ENCODE measurements around the gene PLEKHG4.

The PLEKHG4 gene

DNA sequence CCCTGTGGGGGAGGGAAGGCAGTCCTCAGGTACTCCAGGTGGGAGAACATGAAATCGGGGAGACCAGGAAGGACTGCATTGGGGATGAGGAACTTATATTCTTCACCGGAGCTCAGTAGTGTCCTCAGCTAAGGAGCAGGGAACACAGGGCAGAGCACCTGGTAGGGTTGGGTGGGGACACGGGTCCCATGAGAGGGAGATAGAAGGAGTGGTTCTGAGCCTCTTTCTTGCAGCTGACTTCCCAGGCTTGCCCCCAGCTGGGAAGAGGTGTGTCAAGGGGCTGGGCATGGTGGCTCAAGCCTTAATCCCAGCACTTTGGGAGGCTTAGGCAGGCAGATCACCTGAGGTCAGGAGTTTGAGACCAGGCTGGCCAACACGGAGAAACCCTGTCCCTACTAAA lies 34.1 kb upstream of the PLEKHG4 start:
- no peak for FAIRE-seq

DNA sequence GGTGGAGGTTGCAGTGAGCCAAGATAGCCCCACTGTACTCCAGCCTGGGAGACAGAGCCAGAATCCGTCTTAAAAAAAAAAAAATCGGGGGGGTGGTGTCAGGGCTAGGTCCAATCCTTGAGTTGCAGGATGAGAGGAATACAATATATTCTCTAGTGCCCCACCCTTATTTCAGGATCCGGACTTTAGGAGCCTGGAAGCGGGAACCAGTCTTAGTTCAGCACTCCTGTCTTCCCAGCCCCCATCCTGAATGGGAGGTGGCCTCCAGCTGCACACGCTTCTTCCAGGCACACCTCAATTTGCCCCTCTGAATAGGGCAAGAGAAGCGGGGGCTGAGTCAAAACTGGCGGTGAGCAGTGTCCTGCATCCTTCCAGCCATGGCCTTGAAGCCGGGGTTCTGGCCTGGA lies 33.7 kb upstream of the PLEKHG4 start:
- no peak for DNase-seq (ENCODE audit: extremely low spot score, insufficient read length, low read depth)
- no peak for FAIRE-seq

More for the DNA sequence above, 34.1 kb upstream of the PLEKHG4 start:
- DNase-seq (ENCODE audit: extremely low spot score, insufficient read length, low read depth), result no peak

GRCh38 chr16:67246081-67246755 lies 33.1 kb upstream of the PLEKHG4 start:
- DNase-seq (ENCODE audit: extremely low spot score, insufficient read length, low read depth) (no peak), FAIRE-seq (peak; percentile 67)

DNA sequence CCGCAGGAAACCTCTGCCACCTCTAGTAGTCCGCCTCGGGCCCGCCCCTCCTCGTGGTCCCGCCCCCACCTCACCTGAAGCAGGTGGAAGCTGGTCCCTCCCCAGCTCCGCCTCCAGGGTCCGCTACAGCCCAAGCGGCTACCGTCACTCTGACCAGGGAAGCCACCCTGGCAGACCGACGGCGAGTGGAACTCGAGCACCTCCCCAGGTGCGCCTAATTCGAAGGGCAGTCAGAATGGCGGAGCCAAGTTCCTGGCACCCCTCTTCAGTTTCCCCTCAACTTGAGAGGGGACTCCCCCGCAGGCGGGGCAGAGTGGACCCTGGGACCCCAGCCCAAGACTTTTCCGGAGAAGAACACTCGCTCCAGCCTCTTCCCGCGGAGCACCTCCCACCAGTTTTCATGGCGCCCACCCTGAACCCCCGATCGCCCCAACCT lies 32.6 kb upstream of the PLEKHG4 start:
- DNase-seq (ENCODE audit: extremely low spot score, insufficient read length, low read depth) (no peak), FAIRE-seq (no peak)

DNA sequence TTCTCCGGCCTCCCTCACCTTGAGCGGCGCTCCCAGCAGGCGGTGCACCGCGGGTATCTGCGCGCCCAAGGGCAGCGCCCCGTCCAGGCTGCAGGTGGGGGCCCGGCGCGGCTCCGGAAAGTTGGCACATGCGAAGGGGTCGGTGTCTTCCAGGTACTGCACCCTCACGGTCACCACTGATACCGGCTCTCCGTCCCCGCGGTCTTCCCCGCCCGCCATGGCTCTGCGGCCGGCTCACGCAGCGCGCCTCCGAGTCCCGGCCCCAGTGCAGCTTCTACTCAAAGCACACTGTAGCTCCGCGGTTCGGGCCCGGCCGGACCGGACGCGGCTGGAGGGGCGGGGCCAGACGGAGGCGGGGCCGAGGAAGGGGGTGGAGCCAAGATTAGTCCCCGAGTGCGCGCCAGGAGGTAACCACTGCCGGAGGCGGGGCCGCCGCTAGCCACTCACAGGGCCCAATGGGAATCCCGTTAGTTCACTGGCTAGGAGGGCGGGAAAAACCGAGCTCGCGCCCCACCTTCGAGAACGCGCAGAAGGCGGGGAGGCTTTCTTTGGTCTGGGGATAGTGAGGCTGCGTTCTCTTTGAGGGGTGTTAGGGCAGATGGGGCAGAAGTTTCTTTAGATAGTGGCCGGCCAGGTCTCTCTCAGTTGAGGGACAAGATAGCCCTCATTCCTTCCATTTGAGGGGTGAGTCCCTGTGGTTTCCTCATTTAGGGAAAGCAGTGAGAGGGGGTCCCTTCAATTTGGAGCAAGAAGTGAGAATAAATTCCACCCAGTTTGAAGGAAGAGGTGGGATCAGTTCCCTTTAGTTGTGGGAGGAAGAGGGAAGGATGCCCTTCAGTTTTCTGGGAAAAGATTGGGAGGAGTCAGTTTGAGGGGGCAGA lies 31.9 kb upstream of the PLEKHG4 start, which contains the start of gene FHOD1:
Gene FHOD1, minus strand, starts transcription at position 290 of the 881 bp plus-strand sequence. Its CDS starts 71 bp downstream, at position 219.
- FAIRE-seq, result peak; percentile 96
- DNase-seq (ENCODE audit: extremely low spot score, insufficient read length, low read depth), result peak; percentile 93

DNA sequence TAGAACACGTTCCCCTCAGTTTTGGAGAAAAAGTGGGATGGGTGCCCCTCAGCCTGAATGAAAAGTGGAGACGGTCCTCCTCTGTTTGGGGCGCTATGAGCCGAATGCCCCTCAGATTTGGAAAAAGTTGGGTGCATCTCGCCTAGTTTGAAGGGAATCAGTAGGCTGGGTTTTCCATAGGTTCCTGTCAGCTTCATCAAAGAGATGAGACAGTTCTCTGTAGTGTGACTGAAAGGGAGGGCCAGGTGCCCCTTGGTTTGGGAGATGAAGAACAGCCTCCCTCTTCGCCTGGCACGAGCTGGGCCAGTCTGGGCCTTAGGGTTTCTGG lies 31.3 kb upstream of the PLEKHG4 start:
- FAIRE-seq (no peak), DNase-seq (ENCODE audit: extremely low spot score, insufficient read length, low read depth) (no peak)

GRCh38 chr16:67248401-67249177 lies 30.7 kb upstream of the PLEKHG4 start, which contains the start of gene SLC9A5:
SLC9A5 (plus strand) TSS chr16:67248979; CDS start chr16:67249015, 36 bp downstream.
- no peak for FAIRE-seq

GRCh38 chr16:67249178-67250044 lies 29.9 kb upstream of the PLEKHG4 start:
- DNase-seq (ENCODE audit: extremely low spot score, insufficient read length, low read depth) (no peak), FAIRE-seq (no peak)

More at GRCh38 chr16:67248401-67249177, 30.7 kb upstream of the PLEKHG4 start, which contains the start of gene SLC9A5:
- DNase-seq (ENCODE audit: extremely low spot score, insufficient read length, low read depth), result peak; percentile 23

GRCh38 chr16:67250045-67250327 lies 29.3 kb upstream of the PLEKHG4 start:
- no peak for FAIRE-seq
- DNase-seq (ENCODE audit: extremely low spot score, insufficient read length, low read depth), result no peak

DNA sequence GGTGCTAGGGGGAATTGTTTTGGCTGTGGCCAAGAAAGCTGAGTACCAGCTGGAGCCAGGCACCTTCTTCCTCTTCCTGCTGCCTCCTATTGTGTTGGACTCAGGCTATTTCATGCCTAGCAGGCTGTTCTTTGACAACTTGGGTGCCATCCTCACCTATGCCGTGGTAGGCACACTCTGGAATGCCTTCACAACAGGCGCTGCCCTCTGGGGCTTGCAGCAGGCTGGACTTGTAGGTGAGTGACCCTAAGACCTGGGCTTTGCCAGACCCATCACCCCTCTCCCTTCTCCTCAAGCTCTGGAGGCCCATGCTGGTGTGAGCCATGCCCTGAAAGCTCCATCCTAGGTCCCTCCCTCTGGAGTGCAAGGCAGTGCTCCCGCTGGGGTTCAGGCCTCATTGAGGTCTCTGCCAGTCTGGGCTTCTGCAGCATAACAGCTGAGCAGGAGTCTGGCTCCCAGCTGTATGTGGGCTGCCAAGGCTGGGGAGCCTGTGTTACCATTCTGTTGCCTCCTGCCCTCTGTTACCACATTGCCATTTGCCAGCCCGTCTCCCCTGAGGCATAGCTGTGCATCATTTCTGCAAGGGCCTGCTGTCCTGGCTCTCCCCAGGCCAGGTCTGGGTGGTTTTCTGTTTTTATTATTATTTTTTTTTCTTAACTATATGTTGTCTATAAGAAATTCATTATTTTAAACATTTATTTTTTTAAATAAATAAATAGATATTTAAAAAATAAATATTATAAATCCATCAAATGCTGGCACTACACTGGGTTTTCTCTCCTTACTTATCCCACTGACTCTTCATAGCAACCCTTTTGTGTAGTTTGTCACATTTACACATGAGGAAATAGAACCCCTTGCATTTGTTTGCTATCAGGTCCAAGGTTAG lies 26.5 kb upstream of the PLEKHG4 start:
- DNase-seq (ENCODE audit: extremely low spot score, insufficient read length, low read depth) (no peak), FAIRE-seq (no peak)

- FAIRE-seq, result no peak
- DNase-seq (ENCODE audit: extremely low spot score, insufficient read length, low read depth), result no peak
These were observed 24.4 kb upstream of the PLEKHG4 start for GRCh38 chr16:67254801-67255552.

DNA sequence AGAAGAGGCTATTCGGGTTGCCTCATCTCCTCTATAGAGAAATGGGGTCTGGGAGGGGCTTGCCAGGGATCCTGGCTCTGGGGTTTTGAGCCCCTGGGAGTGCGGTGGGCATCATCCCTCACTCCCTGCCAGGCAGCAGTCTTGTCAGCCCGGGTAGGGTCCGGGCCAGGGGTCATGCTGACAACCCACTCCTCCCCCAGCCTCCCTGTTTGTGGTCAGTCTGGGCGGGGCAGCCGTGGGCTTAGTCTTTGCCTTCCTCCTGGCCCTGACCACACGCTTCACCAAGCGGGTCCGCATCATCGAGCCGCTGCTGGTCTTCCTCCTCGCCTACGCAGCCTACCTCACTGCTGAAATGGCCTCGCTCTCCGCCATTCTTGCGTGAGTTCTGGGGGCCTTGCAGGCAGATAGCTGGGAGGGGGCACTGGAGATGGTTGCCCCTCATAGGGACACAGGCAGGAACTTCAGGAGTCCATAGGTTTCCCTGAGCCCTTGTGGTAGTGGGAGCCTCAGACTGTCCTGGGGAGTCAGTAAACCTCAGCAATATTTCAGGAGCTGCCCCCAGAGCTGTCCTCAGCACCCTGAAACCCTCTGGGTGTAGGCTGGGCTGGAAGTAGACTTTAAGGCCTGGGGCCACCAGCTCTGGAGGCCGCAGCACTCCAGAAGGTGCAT lies 23.6 kb upstream of the PLEKHG4 start:
- FAIRE-seq (no peak), DNase-seq (ENCODE audit: extremely low spot score, insufficient read length, low read depth) (no peak)

- no peak for FAIRE-seq
These were observed 22.6 kb upstream of the PLEKHG4 start for GRCh38 chr16:67256701-67257230.

DNA sequence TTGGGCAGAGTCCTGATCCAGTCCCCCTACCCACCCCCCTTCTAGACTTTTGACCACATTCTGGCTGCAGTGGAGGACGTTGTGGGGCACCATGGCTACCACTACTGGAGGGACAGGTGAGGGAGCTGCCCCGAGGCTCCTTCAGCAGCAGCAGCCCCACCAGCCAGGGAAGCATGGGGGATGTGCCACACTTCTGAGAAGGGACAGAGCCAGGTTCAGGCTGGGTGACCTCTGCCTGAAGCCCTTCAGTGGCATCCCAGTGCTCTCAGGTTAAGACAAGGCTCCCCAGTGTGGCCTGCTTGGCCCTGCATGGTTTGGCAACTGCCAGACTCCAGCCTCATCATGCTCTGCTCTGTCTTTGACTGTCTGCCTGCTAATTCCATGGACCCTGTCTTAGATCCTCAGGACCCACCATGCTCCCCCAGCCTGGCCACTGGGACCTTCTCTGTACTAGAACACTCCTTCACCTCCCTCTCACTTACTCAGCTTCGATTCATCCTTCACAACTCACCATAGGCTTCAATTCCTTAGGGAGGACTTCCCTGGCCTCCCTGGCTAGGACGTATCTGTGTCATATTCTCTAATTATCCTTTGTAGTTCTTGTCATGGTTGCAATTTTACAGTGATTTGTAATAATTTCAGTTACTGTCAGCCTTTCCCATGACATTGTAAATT lies 21.7 kb upstream of the PLEKHG4 start:
- FAIRE-seq, result no peak

More at GRCh38 chr16:67256701-67257230, 22.6 kb upstream of the PLEKHG4 start:
- no peak for DNase-seq (ENCODE audit: extremely low spot score, insufficient read length, low read depth)

DNA sequence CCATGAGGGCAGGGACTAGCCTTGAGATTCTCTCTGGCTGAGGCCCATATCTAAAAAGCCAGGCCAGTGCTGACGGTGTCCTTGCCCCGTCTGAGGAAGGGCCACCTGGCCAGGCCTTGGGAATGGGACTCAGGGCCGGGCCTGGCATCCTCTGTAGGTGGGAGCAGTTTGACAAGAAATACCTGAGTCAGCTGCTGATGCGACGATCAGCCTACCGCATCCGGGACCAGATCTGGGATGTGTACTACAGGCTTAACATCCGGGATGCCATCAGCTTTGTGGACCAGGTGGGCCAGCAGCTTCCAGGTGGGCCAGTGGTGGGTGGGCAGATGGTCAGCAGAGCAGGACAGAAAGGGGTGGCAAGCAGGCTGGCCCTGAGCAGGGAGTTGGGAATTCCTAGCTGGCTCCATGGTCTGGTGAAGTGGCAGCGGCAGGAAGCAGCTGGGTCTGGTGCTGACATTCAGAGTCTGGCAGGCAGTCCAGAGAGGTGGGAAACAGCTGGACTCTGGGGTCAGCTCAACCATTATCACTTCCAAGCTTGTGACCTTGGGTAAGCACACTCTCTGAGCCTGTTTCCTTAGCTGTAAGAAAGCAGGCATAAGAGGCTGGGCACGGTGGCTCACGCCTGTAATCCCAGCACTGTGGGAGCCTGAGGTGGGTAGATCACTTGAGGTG lies 21.0 kb upstream of the PLEKHG4 start:
- DNase-seq (ENCODE audit: extremely low spot score, insufficient read length, low read depth) (no peak), FAIRE-seq (no peak)

More for the DNA sequence above, 21.7 kb upstream of the PLEKHG4 start:
- DNase-seq (ENCODE audit: extremely low spot score, insufficient read length, low read depth), result no peak

DNA sequence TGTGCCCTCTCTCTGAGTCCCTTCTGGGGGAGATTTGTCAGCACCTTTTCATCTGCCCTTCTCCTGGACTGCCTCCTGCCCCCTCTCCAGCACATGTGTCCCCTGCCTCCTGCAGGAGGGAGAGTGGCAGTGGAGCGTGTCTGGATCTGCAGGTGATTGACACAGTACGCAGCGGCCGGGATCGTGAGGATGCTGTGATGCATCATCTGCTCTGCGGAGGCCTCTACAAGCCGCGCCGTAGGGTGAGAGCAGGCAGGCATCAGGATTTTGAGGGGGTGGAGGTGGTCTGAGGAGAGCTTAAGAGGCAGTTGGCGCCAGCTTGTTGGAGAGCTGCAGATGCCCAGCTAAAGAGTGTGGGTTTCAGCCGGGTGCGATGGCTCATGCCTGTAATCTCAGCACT lies 19.6 kb upstream of the PLEKHG4 start:
- FAIRE-seq (no peak), DNase-seq (ENCODE audit: extremely low spot score, insufficient read length, low read depth) (no peak)

Measured in GM18507 (cell line).